AG20443 (cell line): Measurements from ENCODE around the gene RDH13.

Experiments
- DNase-seq: peaks from one replicate; pipeline ENCODE4 v3.0.0; 2012; ENCODE audit warnings: low spot score, mixed read lengths

Gene RDH13

GRCh38 chr19:55091955-55092354 lies 29.0 kb upstream of the RDH13 start:
- no peak for DNase-seq

- no peak for DNase-seq
These were observed 28.4 kb upstream of the RDH13 start for GRCh38 chr19:55091126-55091910.

GRCh38 chr19:55090564-55090963 lies 27.6 kb upstream of the RDH13 start:
- DNase-seq: no peak

GRCh38 chr19:55089342-55089944 lies 26.5 kb upstream of the RDH13 start:
- no peak for DNase-seq

GRCh38 chr19:55088543-55089341 lies 25.8 kb upstream of the RDH13 start:
- DNase-seq: peak; percentile 86

GRCh38 chr19:55088021-55088451 lies 25.1 kb upstream of the RDH13 start:
- no peak for DNase-seq

GRCh38 chr19:55087542-55087901 lies 24.6 kb upstream of the RDH13 start:
- DNase-seq: no peak

GRCh38 chr19:55086730-55087541 lies 24.0 kb upstream of the RDH13 start:
- peak; percentile 99 for DNase-seq

- no peak for DNase-seq
These were observed 23.2 kb upstream of the RDH13 start for GRCh38 chr19:55085923-55086715.

GRCh38 chr19:55084416-55084815 lies 21.5 kb upstream of the RDH13 start:
- no peak for DNase-seq

- DNase-seq: no peak
These were observed 20.3 kb upstream of the RDH13 start for GRCh38 chr19:55083004-55083850.

- peak; percentile 50 for DNase-seq
These were observed 19.3 kb upstream of the RDH13 start for GRCh38 chr19:55082020-55082851.

- DNase-seq: no peak
These were observed 18.7 kb upstream of the RDH13 start for GRCh38 chr19:55081770-55082019.

- DNase-seq: peak; percentile 78
These were observed 18.2 kb upstream of the RDH13 start for GRCh38 chr19:55080968-55081769.

- peak; percentile 90 for DNase-seq
These were observed 17.4 kb upstream of the RDH13 start for GRCh38 chr19:55080121-55080967.

- DNase-seq: no peak
These were observed 16.6 kb upstream of the RDH13 start for GRCh38 chr19:55079400-55080038.

GRCh38 chr19:55078996-55079395 lies 16.0 kb upstream of the RDH13 start:
- no peak for DNase-seq
